ENCODE measurements around the gene MAPKAP1. TPM values are rescaled to one million over a fixed set of nuclear protein-coding genes. Genes with fewer than 3 reads are reported as not detected.

Gene MAPKAP1
- total RNA-seq, 6 donors from 2014 or later: 60.8 to 84.0 (median 71.5) TPM

DNA sequence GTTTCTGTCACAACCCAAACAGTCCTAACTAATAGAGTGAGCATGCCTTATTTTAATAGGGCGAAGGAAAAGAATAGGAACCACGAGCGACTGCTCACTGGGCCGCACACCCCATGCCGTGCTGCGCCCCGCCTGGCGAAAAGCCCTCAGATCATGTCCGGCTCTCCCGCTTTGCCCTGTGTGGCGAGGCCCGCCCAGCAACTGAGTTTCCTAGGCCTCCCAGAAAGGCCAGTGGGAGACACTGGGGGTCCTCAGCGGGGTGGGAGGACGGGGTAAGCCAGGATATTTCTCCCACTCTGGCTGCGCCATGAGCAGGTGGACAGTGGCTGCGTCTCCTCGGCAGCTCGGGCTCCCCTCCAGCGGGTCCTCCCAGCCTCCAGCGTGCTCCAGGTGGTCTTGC is 307.3 kb downstream of the MAPKAP1 start:
- Histone ChIP-seq H3K4me1 (no peaks in the 10 kb centered on the region), H3K36me3 (no peaks in the 10 kb centered on the region), H3K27me3 (no peaks in the 10 kb centered on the region), H3K9me3 (no peaks in the 10 kb centered on the region), H3K27ac (no peak overlapping the region), H3K4me3 (no peak overlapping the region)
- ATAC-seq (ENCODE audit: low FRiP score in 2 of 2): peak in 1 of 2 donors; percentile 7
- no peak for TF ChIP-seq EP300 (IDR thresholded peaks at IDR 0.05)
- TF ChIP-seq POLR2A (IDR thresholded peaks at IDR 0.05): no peak
- TF ChIP-seq, protein P1, sequence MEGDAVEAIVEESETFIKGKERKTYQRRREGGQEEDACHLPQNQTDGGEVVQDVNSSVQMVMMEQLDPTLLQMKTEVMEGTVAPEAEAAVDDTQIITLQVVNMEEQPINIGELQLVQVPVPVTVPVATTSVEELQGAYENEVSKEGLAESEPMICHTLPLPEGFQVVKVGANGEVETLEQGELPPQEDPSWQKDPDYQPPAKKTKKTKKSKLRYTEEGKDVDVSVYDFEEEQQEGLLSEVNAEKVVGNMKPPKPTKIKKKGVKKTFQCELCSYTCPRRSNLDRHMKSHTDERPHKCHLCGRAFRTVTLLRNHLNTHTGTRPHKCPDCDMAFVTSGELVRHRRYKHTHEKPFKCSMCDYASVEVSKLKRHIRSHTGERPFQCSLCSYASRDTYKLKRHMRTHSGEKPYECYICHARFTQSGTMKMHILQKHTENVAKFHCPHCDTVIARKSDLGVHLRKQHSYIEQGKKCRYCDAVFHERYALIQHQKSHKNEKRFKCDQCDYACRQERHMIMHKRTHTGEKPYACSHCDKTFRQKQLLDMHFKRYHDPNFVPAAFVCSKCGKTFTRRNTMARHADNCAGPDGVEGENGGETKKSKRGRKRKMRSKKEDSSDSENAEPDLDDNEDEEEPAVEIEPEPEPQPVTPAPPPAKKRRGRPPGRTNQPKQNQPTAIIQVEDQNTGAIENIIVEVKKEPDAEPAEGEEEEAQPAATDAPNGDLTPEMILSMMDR (IDR thresholded peaks at IDR 0.05): no peak
- TF ChIP-seq POLR2AphosphoS5 (IDR thresholded peaks at IDR 0.05): no peak
- WGBS, 2 donors: 84 to 90% methylated on average over 7 to 20 of the region's 20 CpGs
- peak in 1 of 2 donors; percentile 72 for DNase-seq

DNA sequence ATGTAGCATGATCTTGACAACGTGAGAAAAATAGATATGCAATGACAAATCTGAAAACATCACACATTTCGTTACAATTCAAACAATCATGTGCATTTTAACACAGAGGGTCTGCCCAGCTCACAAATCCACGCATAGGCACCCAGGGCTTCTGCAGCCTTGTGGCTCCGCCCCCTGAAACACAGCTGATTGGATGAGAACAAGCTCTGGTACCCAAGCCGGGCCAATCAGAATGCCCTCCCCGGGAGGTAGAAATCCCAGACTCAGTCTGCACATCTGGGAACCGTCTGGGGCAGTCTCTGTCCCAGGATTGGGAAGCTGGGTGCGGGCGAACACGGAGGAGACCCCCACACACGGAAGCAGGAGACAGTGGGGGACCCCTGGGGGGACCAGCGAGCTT is 307.8 kb downstream of the MAPKAP1 start:
- Histone ChIP-seq H3K4me3 (no peak overlapping the region), H3K27me3 (no peaks in the 10 kb centered on the region), H3K27ac (no peak overlapping the region), H3K9me3 (no peaks in the 10 kb centered on the region), H3K36me3 (no peaks in the 10 kb centered on the region), H3K4me1 (no peaks in the 10 kb centered on the region)
- ATAC-seq (ENCODE audit: low FRiP score in 2 of 2): no peak
- TF ChIP-seq, protein P1 (IDR thresholded peaks at IDR 0.05): no peak
- TF ChIP-seq POLR2A (IDR thresholded peaks at IDR 0.05) (no peak), POLR2AphosphoS5 (IDR thresholded peaks at IDR 0.05) (no peak), EP300 (IDR thresholded peaks at IDR 0.05) (no peak)
- WGBS, 2 donors: 88 to 93% methylated on average over 11 of the region's 12 CpGs
- DNase-seq: no peak

DNA sequence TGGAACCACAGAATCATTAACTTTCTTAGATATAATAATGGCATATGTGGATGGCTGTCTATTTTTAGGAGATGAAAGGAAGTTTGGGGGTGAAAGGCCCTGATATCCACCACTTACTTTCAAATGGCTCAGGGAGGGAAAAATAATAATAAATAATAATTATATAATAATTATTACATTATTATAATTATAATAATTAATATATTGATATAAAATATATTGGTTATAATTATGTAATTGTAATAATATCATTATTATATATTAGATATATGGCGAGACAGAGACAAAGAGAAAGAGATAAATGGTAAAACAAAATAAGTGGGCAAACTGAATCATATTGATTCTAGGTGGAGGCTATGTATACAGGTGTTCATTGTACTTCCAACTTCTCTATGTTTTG is 308.8 kb downstream of the MAPKAP1 start:
- H3K36me3 ChIP-seq: no peaks in the 10 kb centered on the region
- H3K27ac ChIP-seq: no peak overlapping the region
- WGBS, 2 donors: 92 to 96% methylated on average over 1 of the region's 1 CpG
- no peak for DNase-seq
- H3K4me1 ChIP-seq: no peaks in the 10 kb centered on the region
- H3K27me3 ChIP-seq: no peaks in the 10 kb centered on the region
- no peaks in the 10 kb centered on the region for H3K9me3 ChIP-seq
- no peak for ATAC-seq (ENCODE audit: low FRiP score in 2 of 2)
- TF ChIP-seq, protein P1 (IDR thresholded peaks at IDR 0.05): no peak
- TF ChIP-seq EP300 (IDR thresholded peaks at IDR 0.05) (no peak), POLR2AphosphoS5 (IDR thresholded peaks at IDR 0.05) (no peak), POLR2A (IDR thresholded peaks at IDR 0.05) (no peak)
- no peak overlapping the region for H3K4me3 ChIP-seq

DNA sequence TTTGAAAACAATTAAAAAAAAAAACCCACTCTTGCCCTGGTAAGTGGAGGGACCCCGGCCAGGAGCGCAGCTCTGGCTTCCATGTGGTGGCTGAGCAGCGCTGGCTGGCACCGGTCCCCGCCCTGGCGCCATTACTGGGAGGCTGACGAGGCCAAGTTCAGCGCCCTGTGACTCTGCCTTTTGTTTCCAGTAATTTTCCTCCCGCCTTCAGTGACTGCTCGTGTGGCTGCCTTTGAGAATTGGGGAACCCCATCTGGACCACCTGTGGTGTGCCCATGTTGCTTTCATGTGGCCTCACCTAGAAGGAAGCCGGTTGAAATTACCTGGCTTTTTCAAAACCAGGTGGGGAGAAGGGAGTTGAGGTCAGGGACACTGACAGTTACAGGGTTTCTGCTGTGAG is 309.3 kb downstream of the MAPKAP1 start:
- WGBS, 2 donors: 70 to 76% methylated on average over 11 of the region's 11 CpGs
- Histone ChIP-seq H3K27ac (no peak overlapping the region), H3K36me3 (no peaks in the 10 kb centered on the region), H3K9me3 (no peaks in the 10 kb centered on the region), H3K4me3 (no peak overlapping the region), H3K4me1 (no peaks in the 10 kb centered on the region), H3K27me3 (no peaks in the 10 kb centered on the region)
- no peak for DNase-seq
- no peak for ATAC-seq (ENCODE audit: low FRiP score in 2 of 2)
- TF ChIP-seq POLR2AphosphoS5 (IDR thresholded peaks at IDR 0.05) (no peak), EP300 (IDR thresholded peaks at IDR 0.05) (no peak), POLR2A (IDR thresholded peaks at IDR 0.05) (no peak)
- TF ChIP-seq, protein P1 (IDR thresholded peaks at IDR 0.05): no peak

DNA sequence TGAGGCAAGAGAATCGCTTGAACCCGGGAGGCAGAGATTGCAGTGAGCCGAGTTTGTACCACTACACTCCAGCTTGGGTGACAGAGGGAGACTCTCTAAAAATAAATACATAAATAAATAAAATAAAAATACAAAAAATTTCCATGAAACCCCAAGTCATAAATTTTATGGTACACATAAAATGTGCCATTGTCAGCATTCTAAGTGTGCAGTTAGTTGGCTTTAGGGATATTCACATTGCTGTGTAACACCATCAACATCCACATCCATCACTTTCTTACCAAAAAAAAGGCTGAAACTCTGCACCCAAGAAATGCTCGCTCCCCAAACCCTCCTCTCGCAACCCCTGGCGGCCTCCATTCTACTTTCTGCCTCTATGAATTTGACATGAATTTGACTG is 310.2 kb downstream of the MAPKAP1 start:
- ATAC-seq (ENCODE audit: low FRiP score in 2 of 2) (no peak), DNase-seq (no peak)
- WGBS, 2 donors: 96 to 98% methylated on average over 6 of the region's 6 CpGs
- Histone ChIP-seq H3K4me1 (no peaks in the 10 kb centered on the region), H3K9me3 (no peaks in the 10 kb centered on the region), H3K27ac (no peak overlapping the region), H3K27me3 (no peaks in the 10 kb centered on the region), H3K36me3 (no peaks in the 10 kb centered on the region), H3K4me3 (no peak overlapping the region)
- TF ChIP-seq, protein P1 (IDR thresholded peaks at IDR 0.05): no peak
- TF ChIP-seq POLR2AphosphoS5 (IDR thresholded peaks at IDR 0.05) (no peak), POLR2A (IDR thresholded peaks at IDR 0.05) (no peak), EP300 (IDR thresholded peaks at IDR 0.05) (no peak)
